Natural killer cell treated with Interleukin-12 subunit alpha and Interleukin-12 subunit beta and Interleukin-15 and Interleukin-18, amount 100 ng/mL, for 72 hours (primary cell): ENCODE measurements around the gene ZCCHC24. TPM values are rescaled to one million over a fixed set of nuclear protein-coding genes. Genes with fewer than 3 reads are reported as not detected.

Experiments used
- ATAC-seq, 2 donors: fragments of 150-1000 bp; cut with Tn5 transposase in 1 of 2; sonication (Bioruptor Pico), chemical (Tn5 transposase) in 1 of 2; 2 replicates each; pipeline ENCODE4 v1.10.0; 2021
- DNase-seq: peaks from one replicate; pipeline ENCODE4 v3.0.0; 2022; ENCODE audit warnings: low spot score
- H3K27ac Mint-ChIP-seq, 2 donors: 1 replicate in 1 of 2; 2 replicates in 1 of 2; pipeline ENCODE4 v1.8.0; 2022; ENCODE audit warnings: mixed read lengths in 2 of 2, mild to moderate bottlenecking in 1 of 2, moderate library complexity in 1 of 2
- H3K27me3 Mint-ChIP-seq, 2 donors: 1 replicate in 1 of 2; 2 replicates in 1 of 2; pipeline ENCODE4 v1.8.0; 2022; ENCODE audit warnings: mixed read lengths in 2 of 2
- H3K36me3 Mint-ChIP-seq: one replicate; pipeline ENCODE4 v1.8.0; 2022; ENCODE audit warnings: mixed read lengths
- H3K4me1 Mint-ChIP-seq, 2 donors: 1 replicate in 1 of 2; 2 replicates in 1 of 2; pipeline ENCODE4 v1.8.0; 2022; ENCODE audit warnings: low read depth in 2 of 2, mixed read lengths in 2 of 2, mild to moderate bottlenecking in 1 of 2
- H3K4me3 Mint-ChIP-seq: one replicate; pipeline ENCODE4 v1.8.0; 2022; ENCODE audit warnings: mixed read lengths
- H3K9me3 Mint-ChIP-seq: 2 replicates; pipeline ENCODE4 v1.8.0; 2022; ENCODE audit warnings: mixed read lengths
- total RNA-seq, 2 donors: library from RNA; stranded (reverse); gene quantifications; one replicate each; pipeline ENCODE4 v1.2.3, GENCODE V29; 2022

Gene ZCCHC24
- total RNA-seq: 1 to 10 TPM in 1 of 2 donors, under 1 TPM in 1; 0.73 to 1.3 TPM

DNA sequence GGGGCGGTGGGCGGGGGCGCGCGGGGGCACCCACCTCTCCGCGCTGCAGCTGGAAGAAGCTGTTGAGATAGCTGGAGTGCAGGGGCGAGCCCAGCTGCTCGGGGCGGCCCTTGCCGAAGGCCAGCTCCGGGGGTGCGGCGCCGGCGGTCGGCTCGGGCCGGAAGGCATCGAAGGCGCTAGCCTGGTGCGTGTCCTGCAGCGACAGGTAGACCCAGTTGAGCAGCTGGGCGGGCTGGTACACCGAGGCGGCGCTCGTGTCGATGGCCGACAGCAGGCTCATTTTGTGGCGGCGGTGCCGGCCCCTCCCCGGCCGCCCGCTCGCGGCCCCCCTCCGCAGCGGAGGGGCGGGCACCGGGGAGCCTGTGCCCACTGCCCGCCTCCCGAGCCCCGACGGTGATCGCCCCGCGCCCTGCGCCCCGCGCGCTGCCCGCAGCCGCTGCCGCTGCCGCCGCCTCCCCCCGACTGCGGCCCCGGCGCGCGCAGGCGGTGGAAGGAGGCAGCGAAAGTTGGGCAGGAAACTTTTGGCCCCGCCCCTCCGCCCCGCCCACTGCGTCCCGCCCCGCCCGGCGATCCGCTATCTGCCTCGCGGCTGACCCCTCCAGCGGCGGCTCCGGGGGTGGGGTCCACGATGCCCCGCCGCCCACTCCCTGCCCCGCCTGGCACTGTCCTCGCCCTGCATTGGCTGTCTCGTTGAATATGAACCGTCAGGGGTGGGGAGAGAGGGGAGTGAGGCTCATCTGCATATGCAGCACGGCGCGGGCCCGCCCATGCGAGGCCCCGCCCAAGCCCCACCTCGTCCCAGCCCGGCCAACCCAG is at the start of gene ZCCHC24:
Gene ZCCHC24, minus strand, starts transcription at position 464 of the 816 bp plus-strand sequence. Its CDS starts 184 bp downstream, at position 280.
- peak within 1 kb of the TSS; percentile 55 to 76 for H3K27ac Mint-ChIP-seq
- no peaks in the 10 kb centered on the region for H3K36me3 Mint-ChIP-seq
- H3K27me3 Mint-ChIP-seq: peaks cover 0 to 3% of the 10 kb centered on the region in 2 donors
- H3K4me1 Mint-ChIP-seq: peaks cover 30 to 34% of the 10 kb centered on the region in 2 donors
- ATAC-seq (peak; percentile 96 to 97), DNase-seq (peak; percentile 97)
- H3K9me3 Mint-ChIP-seq: no peaks in the 10 kb centered on the region
- H3K4me3 Mint-ChIP-seq: peak within 1 kb of the TSS; percentile 90

DNA sequence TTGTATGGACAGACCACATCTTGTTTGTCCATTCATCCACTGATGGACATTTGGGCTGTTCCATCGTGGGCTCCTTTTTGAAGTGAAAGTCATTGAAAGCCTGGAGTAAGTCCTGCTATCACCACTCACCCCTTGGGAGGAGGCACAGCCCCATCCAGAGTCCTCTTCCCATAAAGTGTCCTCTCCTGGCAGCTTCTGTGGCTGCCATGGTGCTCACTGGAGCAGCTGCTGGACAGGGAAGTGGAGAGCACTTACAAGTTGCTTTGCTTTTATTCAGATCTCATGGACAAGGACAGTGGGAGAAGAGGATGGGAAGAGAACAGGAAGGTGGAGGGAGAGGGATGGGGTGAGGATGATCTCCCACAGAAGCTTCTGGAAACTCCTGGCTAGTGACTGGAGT is 48.4 kb upstream of the ZCCHC24 start:
- peaks cover 0 to 5% of the 10 kb centered on the region in 2 donors for H3K4me1 Mint-ChIP-seq
- DNase-seq (no peak), ATAC-seq (no peak)
- H3K36me3 Mint-ChIP-seq: no peaks in the 10 kb centered on the region
- H3K9me3 Mint-ChIP-seq: no peaks in the 10 kb centered on the region
- peaks cover 11 to 17% of the 10 kb centered on the region in 2 donors for H3K27me3 Mint-ChIP-seq
- no peak overlapping the region for H3K4me3 Mint-ChIP-seq
- H3K27ac Mint-ChIP-seq: no peak overlapping the region

DNA sequence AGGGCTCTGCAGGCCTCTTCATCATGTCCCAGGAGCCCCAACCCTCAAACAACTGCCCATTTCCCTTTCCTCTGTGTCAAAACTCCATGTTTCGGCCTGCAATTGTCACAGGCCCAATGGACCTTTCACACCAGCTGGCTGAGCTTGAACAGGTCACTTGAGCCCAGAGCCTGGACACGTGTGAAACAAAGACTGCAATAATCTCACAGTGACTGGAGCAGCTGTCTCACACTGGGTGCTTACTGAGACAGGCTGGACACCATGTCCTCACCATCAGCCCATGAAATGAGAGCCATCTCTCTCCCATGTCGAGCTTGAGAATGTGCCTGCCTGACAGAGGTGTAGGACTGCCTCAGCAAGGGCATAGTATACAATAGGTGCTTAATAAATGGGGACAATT is 47.4 kb upstream of the ZCCHC24 start:
- ATAC-seq (no peak), DNase-seq (no peak)
- H3K4me1 Mint-ChIP-seq: peaks cover 0 to 5% of the 10 kb centered on the region in 2 donors
- H3K27ac Mint-ChIP-seq: no peak overlapping the region
- no peak overlapping the region for H3K4me3 Mint-ChIP-seq
- H3K9me3 Mint-ChIP-seq: no peaks in the 10 kb centered on the region
- no peaks in the 10 kb centered on the region for H3K36me3 Mint-ChIP-seq
- peaks cover 10 to 15% of the 10 kb centered on the region in 2 donors for H3K27me3 Mint-ChIP-seq

DNA sequence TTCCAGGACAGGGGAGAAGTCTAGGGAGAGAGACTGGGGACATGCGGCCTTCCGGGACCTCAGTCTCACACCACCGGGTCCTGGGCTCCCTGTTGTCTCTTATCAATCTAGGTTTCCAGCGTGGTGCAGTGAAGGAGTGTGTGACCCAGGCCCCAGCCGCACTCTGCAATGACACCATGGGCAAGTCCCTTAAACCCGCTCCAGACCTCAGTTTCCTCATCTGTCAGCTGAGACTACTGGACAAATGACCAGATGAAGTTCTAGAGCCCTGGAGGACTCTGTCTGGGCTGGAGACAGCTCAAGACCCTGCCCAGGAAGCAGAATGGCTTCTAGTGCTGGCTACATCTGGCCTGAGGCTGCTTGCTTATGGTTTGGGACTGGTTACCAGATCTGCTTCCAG is 46.8 kb upstream of the ZCCHC24 start:
- Mint-ChIP-seq H3K27me3 (peaks cover 4 to 11% of the 10 kb centered on the region in 2 donors), H3K36me3 (no peaks in the 10 kb centered on the region), H3K27ac (no peak overlapping the region), H3K4me3 (no peak overlapping the region), H3K4me1 (peaks cover 0 to 5% of the 10 kb centered on the region in 2 donors), H3K9me3 (no peaks in the 10 kb centered on the region)
- ATAC-seq: no peak
- DNase-seq: no peak

DNA sequence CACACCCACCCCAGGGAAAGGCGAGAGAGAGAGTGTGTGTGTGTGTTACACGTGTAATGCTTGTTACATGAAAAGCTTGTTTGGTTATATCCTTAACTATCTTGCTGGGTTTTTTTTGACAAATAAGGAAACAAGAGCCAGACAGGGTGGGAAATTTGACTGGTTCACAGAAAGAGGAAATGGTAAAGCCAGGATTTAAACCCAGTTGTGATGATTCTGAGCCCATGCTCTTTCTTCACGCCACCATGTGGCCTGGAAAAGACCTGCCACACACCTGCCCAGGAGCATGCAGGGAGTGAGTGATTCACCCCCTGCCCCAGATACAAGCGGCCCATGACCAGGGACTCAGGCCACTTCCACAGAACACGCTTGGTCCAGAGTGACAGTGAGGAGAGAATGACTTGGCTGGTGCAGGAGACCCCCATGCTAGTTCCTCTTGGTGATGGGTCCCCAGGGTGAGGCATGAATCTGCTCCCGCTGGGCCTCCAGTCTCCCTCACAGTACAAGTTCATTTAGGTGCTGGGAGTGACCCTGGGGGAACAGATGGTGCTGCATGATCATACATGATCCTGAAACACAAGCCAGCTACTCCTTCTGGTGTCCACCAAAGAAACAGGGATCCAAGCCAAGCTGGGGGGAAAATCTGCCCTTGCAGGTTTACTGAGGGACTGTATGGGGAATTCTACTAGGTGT is 45.9 kb upstream of the ZCCHC24 start:
- Mint-ChIP-seq H3K27ac (no peak overlapping the region), H3K4me3 (no peak overlapping the region), H3K27me3 (peaks cover 0 to 6% of the 10 kb centered on the region in 2 donors), H3K4me1 (peaks cover 0 to 5% of the 10 kb centered on the region in 2 donors), H3K36me3 (no peaks in the 10 kb centered on the region), H3K9me3 (no peaks in the 10 kb centered on the region)
- no peak for DNase-seq
- no peak for ATAC-seq

DNA sequence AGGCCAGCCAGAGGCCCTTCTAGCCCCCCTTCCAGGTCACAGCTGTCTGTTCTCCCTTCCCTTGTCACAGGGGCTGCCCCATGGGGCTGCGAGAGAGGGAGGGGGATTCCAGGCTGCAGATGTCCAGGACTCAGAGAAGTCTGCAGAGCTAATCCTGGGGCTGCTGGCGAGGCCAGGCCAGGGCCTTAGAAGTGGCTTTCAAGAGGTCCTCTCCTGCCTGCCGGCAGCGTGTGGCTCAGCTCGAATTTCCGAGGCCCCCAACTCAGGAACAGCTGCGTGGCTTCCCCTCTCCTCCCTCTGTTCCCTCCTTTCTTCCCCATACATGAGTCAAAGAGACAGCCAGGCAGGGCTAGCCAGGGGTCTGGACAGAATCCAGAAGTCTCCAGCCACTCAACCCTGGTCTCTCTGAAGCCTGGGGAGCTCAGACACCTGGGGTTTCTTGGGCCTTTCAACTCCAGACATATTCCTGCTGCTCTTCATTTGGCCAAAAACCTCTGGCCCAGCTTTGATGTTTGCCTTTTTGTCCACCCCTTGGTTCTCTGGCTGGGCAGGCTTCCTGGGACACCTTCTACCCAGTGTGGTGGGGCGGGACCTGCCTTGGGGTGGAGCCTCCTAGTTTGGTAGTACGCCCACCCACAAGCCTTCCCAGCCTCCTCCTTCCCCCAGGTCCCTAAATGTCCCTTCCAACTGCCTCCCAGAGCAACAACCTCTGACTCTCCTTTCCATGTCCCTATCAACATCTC is 45.1 kb upstream of the ZCCHC24 start:
- ATAC-seq (no peak), DNase-seq (no peak)
- Mint-ChIP-seq H3K9me3 (no peaks in the 10 kb centered on the region), H3K4me1 (peaks cover 0 to 5% of the 10 kb centered on the region in 2 donors), H3K27me3 (peaks cover 0 to 6% of the 10 kb centered on the region in 2 donors), H3K27ac (no peak overlapping the region), H3K4me3 (no peak overlapping the region), H3K36me3 (no peaks in the 10 kb centered on the region)

DNA sequence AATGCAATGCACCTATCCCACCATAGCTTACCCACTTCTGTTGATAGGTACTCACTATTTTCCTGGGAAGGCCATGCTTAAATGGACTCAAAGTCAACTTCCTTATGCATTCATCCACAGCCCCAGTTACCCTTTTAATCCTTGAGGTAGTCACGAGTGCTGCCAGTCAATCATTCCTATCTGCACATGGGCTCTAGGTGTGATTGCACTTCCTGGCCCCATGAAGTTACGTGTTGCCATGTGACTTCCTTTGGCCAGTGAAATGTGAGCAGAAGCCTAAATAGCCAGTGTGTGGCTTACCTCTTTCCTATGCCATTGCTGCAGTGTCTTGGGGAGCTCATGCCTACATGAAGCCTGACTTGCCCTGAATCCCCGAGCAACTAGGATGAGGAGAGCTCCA is 43.4 kb upstream of the ZCCHC24 start:
- Mint-ChIP-seq H3K36me3 (no peaks in the 10 kb centered on the region), H3K4me3 (no peak overlapping the region), H3K27ac (no peak overlapping the region), H3K4me1 (no peaks in the 10 kb centered on the region), H3K27me3 (no peaks in the 10 kb centered on the region), H3K9me3 (no peaks in the 10 kb centered on the region)
- DNase-seq: no peak
- ATAC-seq: peak in 1 of 2 donors; percentile 32

DNA sequence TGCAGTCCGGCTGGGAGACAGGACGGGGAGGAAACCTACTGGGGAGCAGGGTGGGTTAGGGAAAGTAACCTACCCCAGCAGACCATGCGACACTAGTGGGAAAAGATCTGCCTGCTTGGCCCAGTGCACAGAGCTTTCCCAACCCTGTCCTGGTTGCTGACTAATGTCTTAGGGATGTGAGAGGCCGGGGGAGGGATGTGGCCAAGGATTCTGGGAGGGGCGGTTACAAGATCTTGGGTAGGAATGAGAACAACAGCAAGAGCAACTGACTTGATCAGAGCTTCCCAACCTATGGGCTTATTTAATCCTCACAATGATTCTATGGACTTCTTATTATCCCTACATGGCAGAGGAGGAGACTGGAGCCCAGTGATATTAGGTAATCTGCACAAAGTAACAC is 42.9 kb upstream of the ZCCHC24 start:
- Mint-ChIP-seq H3K27me3 (no peaks in the 10 kb centered on the region), H3K27ac (no peak overlapping the region), H3K4me1 (no peaks in the 10 kb centered on the region), H3K36me3 (no peaks in the 10 kb centered on the region), H3K4me3 (no peak overlapping the region), H3K9me3 (no peaks in the 10 kb centered on the region)
- no peak for ATAC-seq
- DNase-seq: no peak

DNA sequence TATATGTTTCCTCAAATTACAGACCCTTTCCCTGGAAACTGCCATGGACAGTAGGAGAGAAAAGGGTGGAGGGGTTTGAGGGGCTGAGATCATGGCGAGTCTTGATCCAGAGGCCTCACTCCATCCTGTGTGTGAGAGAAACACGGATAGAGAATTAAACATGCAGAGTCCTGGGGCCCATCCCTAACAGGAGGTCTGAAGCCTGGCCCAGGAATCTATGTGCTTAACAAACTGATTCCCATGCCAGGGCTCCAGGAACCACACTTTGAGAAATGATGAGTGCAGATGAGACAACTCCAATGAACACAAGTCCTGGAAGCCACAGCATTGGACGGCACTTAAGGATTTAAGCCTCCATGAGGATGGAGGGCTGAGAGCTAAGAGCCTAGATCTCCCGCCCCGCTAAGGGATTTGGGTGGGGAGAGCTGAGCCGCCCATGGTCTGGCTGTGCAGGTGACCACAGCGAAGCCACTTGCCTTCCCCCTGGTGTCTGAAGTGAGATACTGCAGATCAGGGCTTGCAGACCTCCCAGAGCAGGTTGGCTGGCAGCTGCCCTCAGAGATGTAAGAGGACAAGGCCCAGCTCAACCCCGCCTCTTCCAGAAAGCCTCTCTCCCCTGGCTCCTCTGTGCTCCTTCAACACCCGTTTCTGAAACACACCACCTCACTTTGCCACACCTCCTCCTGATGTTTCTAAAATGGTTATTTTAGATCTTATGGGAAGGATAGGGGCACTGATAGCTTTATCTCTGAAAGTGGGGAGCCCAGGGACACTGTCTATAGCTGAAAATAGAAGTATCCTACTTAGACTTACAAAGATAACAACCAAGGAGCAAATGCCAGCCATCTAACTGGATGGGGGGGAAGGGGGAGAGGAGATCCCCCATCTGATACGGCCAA is 42.1 kb upstream of the ZCCHC24 start:
- Mint-ChIP-seq H3K4me3 (no peak overlapping the region), H3K9me3 (no peaks in the 10 kb centered on the region), H3K4me1 (no peaks in the 10 kb centered on the region), H3K27me3 (no peaks in the 10 kb centered on the region), H3K27ac (no peak overlapping the region), H3K36me3 (no peaks in the 10 kb centered on the region)
- no peak for ATAC-seq
- no peak for DNase-seq

DNA sequence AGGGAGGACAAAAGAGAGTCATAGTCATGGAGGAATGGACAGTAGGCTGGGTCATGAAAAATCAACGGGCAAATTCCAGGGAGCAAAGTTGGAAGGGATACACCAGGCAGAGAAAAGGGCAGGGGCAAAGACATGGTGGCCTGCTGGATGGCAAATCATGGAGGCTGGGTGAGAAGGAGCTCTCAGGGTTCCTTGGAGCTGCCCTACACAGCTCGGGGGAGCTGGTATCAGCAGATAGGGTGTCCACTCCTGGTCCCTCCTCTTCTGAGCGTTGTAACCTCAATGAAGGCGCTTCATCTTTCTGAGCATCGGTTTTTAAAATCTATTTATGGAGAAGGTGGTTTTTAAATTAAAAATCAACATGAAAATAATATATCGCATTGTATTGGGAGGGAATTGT is 39.1 kb upstream of the ZCCHC24 start:
- ATAC-seq (no peak), DNase-seq (no peak)
- Mint-ChIP-seq H3K27ac (no peak overlapping the region), H3K4me3 (no peak overlapping the region), H3K27me3 (peaks cover 7 to 10% of the 10 kb centered on the region in 2 donors), H3K4me1 (no peaks in the 10 kb centered on the region), H3K9me3 (no peaks in the 10 kb centered on the region), H3K36me3 (no peaks in the 10 kb centered on the region)

DNA sequence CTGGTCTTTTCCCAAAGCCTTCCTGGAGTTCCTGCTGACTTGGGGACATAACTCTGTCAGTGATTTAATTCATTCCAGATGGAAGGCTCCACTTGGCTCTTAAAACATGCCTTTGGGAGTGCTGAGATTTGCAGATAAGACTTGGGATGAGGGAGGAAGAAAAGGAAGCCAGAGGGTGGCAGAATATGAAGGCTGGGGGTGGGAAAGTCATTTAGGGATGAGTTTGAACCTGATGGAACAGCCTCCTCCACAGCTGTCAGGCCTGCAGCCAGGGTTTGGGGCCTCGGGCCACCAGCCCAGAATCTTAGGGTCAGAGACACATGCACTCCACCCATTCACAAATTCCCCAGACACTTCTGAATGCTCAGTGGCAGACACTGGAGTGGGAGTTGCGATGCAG is 38.5 kb upstream of the ZCCHC24 start:
- H3K27ac Mint-ChIP-seq: no peak overlapping the region
- H3K4me1 Mint-ChIP-seq: no peaks in the 10 kb centered on the region
- no peak overlapping the region for H3K4me3 Mint-ChIP-seq

DNA sequence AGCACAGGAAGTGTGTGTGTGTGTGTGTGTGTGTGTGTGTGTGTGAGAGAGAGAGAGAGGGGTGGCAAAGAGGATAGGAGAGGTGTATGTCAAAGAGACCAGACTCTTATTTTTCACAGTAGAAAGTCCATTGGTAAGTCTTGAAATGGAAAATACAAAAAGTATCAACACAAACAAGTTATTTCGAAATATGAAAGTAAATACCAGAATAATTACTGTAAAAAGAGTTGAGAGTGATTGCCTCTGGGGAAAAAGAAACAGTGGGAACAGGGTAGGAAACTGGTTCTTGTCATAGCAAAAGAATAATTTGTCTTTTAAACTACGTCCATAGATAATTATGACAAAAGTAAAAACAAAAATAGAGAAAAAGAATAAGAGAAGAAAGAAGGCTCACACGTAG is 37.9 kb upstream of the ZCCHC24 start:
- H3K36me3 Mint-ChIP-seq: no peaks in the 10 kb centered on the region
- no peak overlapping the region for H3K27ac Mint-ChIP-seq
- no peaks in the 10 kb centered on the region for H3K9me3 Mint-ChIP-seq
- ATAC-seq (no peak), DNase-seq (no peak)
- no peak overlapping the region for H3K4me3 Mint-ChIP-seq
- no peaks in the 10 kb centered on the region for H3K4me1 Mint-ChIP-seq
- H3K27me3 Mint-ChIP-seq: peaks cover 11 to 13% of the 10 kb centered on the region in 2 donors

More for the DNA sequence above, 38.5 kb upstream of the ZCCHC24 start:
- Mint-ChIP-seq H3K36me3 (no peaks in the 10 kb centered on the region), H3K9me3 (no peaks in the 10 kb centered on the region), H3K27me3 (peaks cover 11 to 13% of the 10 kb centered on the region in 2 donors)
- ATAC-seq (no peak), DNase-seq (no peak)

DNA sequence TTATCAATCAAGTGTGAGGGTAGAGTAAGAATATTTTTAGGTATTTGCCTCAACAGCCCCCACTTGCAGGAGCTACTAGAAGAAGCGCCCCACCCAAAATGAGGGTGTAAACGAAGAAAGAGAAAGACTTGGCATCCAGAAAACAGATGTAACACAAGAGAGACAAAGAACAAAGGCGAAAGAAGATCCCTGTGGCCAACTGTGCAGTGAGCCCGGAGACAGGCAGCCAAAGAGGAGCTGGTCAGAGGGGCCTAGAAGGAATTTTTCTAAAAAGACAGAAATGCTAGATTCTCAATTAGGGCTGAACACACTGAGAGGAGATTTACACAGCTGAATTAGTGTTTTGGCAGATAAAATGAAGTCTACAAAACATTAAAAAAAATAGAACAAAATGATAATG is 37.3 kb upstream of the ZCCHC24 start:
- H3K9me3 Mint-ChIP-seq: no peaks in the 10 kb centered on the region
- ATAC-seq: no peak

More for the DNA sequence above, 37.3 kb upstream of the ZCCHC24 start:
- H3K36me3 Mint-ChIP-seq: no peaks in the 10 kb centered on the region
- DNase-seq: no peak
- no peak overlapping the region for H3K4me3 Mint-ChIP-seq
- peaks cover 12 to 13% of the 10 kb centered on the region in 2 donors for H3K27me3 Mint-ChIP-seq
- H3K27ac Mint-ChIP-seq: no peak overlapping the region
- no peaks in the 10 kb centered on the region for H3K4me1 Mint-ChIP-seq
